ENCODE results near the gene MYH2. TPM values are rescaled to one million over a fixed set of nuclear protein-coding genes. Genes with fewer than 3 reads are reported as not detected.

Gene MYH2
- total and polyA plus RNA-seq, 2 of the 4 experiments (the other 2 are of a cell fraction), result not detected

DNA sequence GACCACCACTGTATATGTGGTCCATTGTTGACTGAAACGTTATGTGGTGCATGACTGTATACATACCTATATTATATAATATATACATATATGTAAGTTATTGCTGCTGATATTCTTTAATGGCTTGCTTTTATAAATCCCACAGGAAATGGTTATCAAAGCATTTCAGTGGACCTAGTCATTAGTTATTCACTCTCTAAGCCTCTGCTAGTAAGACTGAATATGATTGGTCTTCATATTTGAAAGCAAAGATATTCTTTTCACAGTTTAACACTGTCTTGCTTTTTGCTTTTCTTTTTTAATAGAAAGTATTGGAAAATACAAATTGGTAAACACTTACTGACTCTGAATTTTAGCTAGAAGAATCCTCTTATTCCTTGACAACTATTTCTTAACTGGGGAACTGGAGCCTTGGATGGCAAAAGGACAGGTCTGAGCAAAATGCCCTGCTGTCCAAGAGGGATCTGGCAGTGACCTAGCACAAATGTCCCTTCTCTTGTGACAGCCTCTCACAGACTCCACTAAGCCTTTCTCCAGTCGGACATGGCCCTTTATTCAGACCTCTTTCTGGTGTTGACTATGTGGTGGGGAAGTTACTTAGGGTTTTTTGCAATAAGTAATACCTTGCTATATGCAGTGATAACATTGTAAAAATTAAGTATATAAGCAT lies 14.7 kb upstream of the MYH2 start:
- dilution Hi-C loops (cut with HindIII; ENCODE audit: low sequenced_read_pairs, unreplicated experiment), result no loop called here
- intact Hi-C loops (cut with micrococcal nuclease), result no loop called here
- in situ Hi-C loops (cut with MboI; ENCODE audit: low sequenced_read_pairs), result no loop called here

More for the DNA sequence above, 14.7 kb upstream of the MYH2 start:
- WGBS, 2 experiments (ENCODE audit: extremely low coverage in 2 of 2, insufficient read length in 1 of 2), result no CpG with 5 or more reads among the region's 2 CpGs
- no peak overlapping the region for H2AK9ac ChIP-seq (replicated peaks; ENCODE audit: low read depth, low read length, poor library complexity)
- H3K9me3 ChIP-seq (ENCODE audit: control insufficient read depth, insufficient read depth, low read length), result no peaks in the 10 kb centered on the region
- H4K91ac ChIP-seq (ENCODE audit: insufficient read depth, low read depth, low read length), result no peak overlapping the region
- no peak overlapping the region for H3K56ac ChIP-seq (ENCODE audit: extremely low read depth, insufficient read depth, low read length)
- H2AK5ac ChIP-seq (ENCODE audit: low read depth, low read length), result no peak overlapping the region
- no peak overlapping the region for H3K14ac ChIP-seq (replicated peaks; ENCODE audit: low read depth, low read length)
- H4K5ac ChIP-seq (ENCODE audit: low read depth, low read length), result no peak overlapping the region
- H3K36me3 ChIP-seq (ENCODE audit: control insufficient read depth, insufficient read depth, low read length), result no peaks in the 10 kb centered on the region
- no peak overlapping the region for H2BK20ac ChIP-seq (ENCODE audit: low read depth, low read length)
- H3K4me2 ChIP-seq (ENCODE audit: low read depth, low read length), result no peak overlapping the region
- no peak for TF ChIP-seq BHLHE40 (IDR thresholded peaks at IDR 0.05; ENCODE audit: low read depth, low read length)
- no peak for TF ChIP-seq RAD21 (IDR thresholded peaks at IDR 0.05; ENCODE audit: low read length)
- no peak for TF ChIP-seq RCOR1 (IDR thresholded peaks at IDR 0.05; ENCODE audit: insufficient replicate concordance, low read length)
- no peak for TF ChIP-seq FOS (IDR thresholded peaks at IDR 0.05; ENCODE audit: low read depth, low read length)
- TF ChIP-seq, protein P1, sequence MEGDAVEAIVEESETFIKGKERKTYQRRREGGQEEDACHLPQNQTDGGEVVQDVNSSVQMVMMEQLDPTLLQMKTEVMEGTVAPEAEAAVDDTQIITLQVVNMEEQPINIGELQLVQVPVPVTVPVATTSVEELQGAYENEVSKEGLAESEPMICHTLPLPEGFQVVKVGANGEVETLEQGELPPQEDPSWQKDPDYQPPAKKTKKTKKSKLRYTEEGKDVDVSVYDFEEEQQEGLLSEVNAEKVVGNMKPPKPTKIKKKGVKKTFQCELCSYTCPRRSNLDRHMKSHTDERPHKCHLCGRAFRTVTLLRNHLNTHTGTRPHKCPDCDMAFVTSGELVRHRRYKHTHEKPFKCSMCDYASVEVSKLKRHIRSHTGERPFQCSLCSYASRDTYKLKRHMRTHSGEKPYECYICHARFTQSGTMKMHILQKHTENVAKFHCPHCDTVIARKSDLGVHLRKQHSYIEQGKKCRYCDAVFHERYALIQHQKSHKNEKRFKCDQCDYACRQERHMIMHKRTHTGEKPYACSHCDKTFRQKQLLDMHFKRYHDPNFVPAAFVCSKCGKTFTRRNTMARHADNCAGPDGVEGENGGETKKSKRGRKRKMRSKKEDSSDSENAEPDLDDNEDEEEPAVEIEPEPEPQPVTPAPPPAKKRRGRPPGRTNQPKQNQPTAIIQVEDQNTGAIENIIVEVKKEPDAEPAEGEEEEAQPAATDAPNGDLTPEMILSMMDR (conservative IDR thresholded peaks at IDR 0.05; ENCODE audit: low read depth, low read length), result no peak
- no peak for TF ChIP-seq SMC3 (IDR thresholded peaks at IDR 0.05; ENCODE audit: low read depth, low read length)
- TF ChIP-seq CEBPB (IDR thresholded peaks at IDR 0.05; ENCODE audit: low read depth, low read length), result no peak
- TF ChIP-seq RFX5 (IDR thresholded peaks at IDR 0.05; ENCODE audit: low read depth, low read length), result no peak
- no peak for TF ChIP-seq POLR2A (IDR thresholded peaks at IDR 0.05; ENCODE audit: low read depth, low read length)
- TF ChIP-seq MXI1 (IDR thresholded peaks at IDR 0.05; ENCODE audit: borderline replicate concordance, low read depth, low read length), result no peak
- TF ChIP-seq, protein P2, sequence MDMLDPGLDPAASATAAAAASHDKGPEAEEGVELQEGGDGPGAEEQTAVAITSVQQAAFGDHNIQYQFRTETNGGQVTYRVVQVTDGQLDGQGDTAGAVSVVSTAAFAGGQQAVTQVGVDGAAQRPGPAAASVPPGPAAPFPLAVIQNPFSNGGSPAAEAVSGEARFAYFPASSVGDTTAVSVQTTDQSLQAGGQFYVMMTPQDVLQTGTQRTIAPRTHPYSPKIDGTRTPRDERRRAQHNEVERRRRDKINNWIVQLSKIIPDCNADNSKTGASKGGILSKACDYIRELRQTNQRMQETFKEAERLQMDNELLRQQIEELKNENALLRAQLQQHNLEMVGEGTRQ (IDR thresholded peaks at IDR 0.05; ENCODE audit: low read depth, low read length), result no peak
- no peak for TF ChIP-seq MAFK (IDR thresholded peaks at IDR 0.05; ENCODE audit: low read depth, low read length)
- TF ChIP-seq NFE2L2 (IDR thresholded peaks at IDR 0.05; ENCODE audit: low read depth, low read length), result no peak
- TF ChIP-seq MAZ (IDR thresholded peaks at IDR 0.05; ENCODE audit: borderline replicate concordance, low read depth, low read length), result no peak
- TF ChIP-seq, protein P3, sequence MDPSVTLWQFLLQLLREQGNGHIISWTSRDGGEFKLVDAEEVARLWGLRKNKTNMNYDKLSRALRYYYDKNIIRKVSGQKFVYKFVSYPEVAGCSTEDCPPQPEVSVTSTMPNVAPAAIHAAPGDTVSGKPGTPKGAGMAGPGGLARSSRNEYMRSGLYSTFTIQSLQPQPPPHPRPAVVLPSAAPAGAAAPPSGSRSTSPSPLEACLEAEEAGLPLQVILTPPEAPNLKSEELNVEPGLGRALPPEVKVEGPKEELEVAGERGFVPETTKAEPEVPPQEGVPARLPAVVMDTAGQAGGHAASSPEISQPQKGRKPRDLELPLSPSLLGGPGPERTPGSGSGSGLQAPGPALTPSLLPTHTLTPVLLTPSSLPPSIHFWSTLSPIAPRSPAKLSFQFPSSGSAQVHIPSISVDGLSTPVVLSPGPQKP (IDR thresholded peaks at IDR 0.05; ENCODE audit: borderline replicate concordance, low read depth, low read length), result no peak
- no peak for TF ChIP-seq CHD1 (IDR thresholded peaks at IDR 0.05; ENCODE audit: low read depth, low read length)
- no peak overlapping the region for H3K18ac ChIP-seq (ENCODE audit: low read depth, low read length)
- H3K9me1 ChIP-seq (ENCODE audit: insufficient read depth, low read length), result no peaks in the 10 kb centered on the region
- H3K9ac ChIP-seq (ENCODE audit: low read depth, low read length), result no peak overlapping the region
- POLR2A ChIA-PET (ENCODE audit: unreplicated experiment), result no interaction called here
- no peak overlapping the region for H3K27ac ChIP-seq (ENCODE audit: insufficient read depth, low read length)
- H2BK120ac ChIP-seq (ENCODE audit: low read depth, low read length), result no peak overlapping the region
- no peak overlapping the region for H4K8ac ChIP-seq (ENCODE audit: low read depth in 2 of 2, low read length in 2 of 2)
- no peaks in the 10 kb centered on the region for H3K4me1 ChIP-seq (ENCODE audit: control insufficient read depth, insufficient read depth, low read length)
- no peak overlapping the region for H2BK15ac ChIP-seq (ENCODE audit: low read depth, low read length)
- CTCF ChIA-PET, result no interaction called here
- no peak overlapping the region for H2AFZ ChIP-seq (replicated peaks; ENCODE audit: low read length, poor library complexity)
- ATAC-seq (ENCODE audit: low read depth), result no peak
- no peak overlapping the region for H2BK5ac ChIP-seq (ENCODE audit: low read depth, low read length, poor library complexity, severe bottlenecking)
- no peak overlapping the region for H3K4me3 ChIP-seq (ENCODE audit: insufficient read depth, low read depth, low read length)
- BruUV-seq (replicated peaks), result no TSS peak
- no peak for DNase-seq
- H3K79me1 ChIP-seq (ENCODE audit: low read depth in 1 of 2, low read length in 2 of 2), result no peaks in the 10 kb centered on the region
- no peaks in the 10 kb centered on the region for H3K27me3 ChIP-seq (ENCODE audit: control insufficient read depth, insufficient read depth, low read length)
- H4K20me1 ChIP-seq (ENCODE audit: insufficient read depth, low read length), result no peaks in the 10 kb centered on the region
- H3K23ac ChIP-seq (ENCODE audit: low read depth, low read length), result no peak overlapping the region
- no peak overlapping the region for H3K4ac ChIP-seq (ENCODE audit: low read depth, low read length)
